ENCODE measurements around the gene STX4.

The STX4 gene

DNA sequence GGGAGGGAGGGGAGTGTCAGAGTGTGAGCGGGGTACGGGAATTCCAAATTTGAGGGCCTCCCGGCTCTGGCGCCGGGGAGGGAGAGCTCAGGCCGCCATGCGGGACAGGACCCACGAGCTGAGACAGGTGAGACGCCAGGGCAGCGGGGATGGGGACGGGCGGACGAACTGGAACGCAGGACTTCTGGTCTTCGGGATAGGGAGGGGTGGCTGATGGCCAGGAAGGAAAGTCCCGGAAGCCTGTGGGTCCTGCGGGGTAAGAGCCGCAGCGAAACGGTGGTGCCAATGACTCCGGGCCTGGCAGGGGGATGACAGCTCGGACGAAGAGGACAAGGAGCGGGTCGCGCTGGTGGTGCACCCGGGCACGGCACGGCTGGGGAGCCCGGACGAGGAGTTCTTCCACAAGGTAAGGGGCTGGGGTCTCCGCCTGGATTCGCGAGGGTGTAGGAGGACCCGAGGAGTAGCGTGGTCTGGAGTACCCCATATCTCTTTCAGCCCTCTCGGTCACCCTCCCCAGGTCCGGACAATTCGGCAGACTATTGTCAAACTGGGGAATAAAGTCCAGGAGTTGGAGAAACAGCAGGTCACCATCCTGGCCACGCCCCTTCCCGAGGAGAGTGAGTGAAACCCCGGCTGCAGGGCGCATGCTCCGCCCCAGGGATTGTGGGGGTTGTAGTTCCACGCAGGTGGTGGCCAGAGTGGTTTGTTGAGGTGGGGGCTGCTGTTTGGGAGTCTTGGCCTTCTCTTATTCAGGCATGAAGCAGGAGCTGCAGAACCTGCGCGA lies 543 bp downstream of the STX4 start:
- H3K27ac ChIP-seq = no peak overlapping the region
- no peak for TF ChIP-seq CTCF (IDR thresholded peaks at IDR 0.05; ENCODE audit: low read depth, low read length)
- H3K36me3 ChIP-seq = no peaks in the 10 kb centered on the region
- no peaks in the 10 kb centered on the region for H3K27me3 ChIP-seq (ENCODE audit: insufficient read depth, low read depth, severe bottlenecking)
- H3K9me3 ChIP-seq (ENCODE audit: severe bottlenecking) = no peaks in the 10 kb centered on the region
- H3K4me3 ChIP-seq (ENCODE audit: low read depth, low read length) = peak overlapping the region; percentile 81
- DNase-seq = peak; percentile 88

GRCh38 chr16:31036691-31037090 lies 3.3 kb downstream of the STX4 start:
- no peak for TF ChIP-seq CTCF (IDR thresholded peaks at IDR 0.05; ENCODE audit: low read depth, low read length)
- no peaks in the 10 kb centered on the region for H3K36me3 ChIP-seq
- no peak for DNase-seq
- no peaks in the 10 kb centered on the region for H3K9me3 ChIP-seq (ENCODE audit: severe bottlenecking)
- no peak overlapping the region for H3K27ac ChIP-seq
- no peak overlapping the region for H3K4me3 ChIP-seq (ENCODE audit: low read depth, low read length)
- no peaks in the 10 kb centered on the region for H3K27me3 ChIP-seq (ENCODE audit: insufficient read depth, low read depth, severe bottlenecking)

- Histone ChIP-seq H3K36me3 (no peaks in the 10 kb centered on the region), H3K27ac (no peak overlapping the region), H3K27me3 (ENCODE audit: insufficient read depth, low read depth, severe bottlenecking) (no peaks in the 10 kb centered on the region), H3K4me3 (ENCODE audit: low read depth, low read length) (no peak overlapping the region), H3K9me3 (ENCODE audit: severe bottlenecking) (no peaks in the 10 kb centered on the region)
- no peak for TF ChIP-seq CTCF (IDR thresholded peaks at IDR 0.05; ENCODE audit: low read depth, low read length)
- no peak for DNase-seq
These were observed 5.6 kb downstream of the STX4 start for GRCh38 chr16:31038993-31039392.

GRCh38 chr16:31042866-31043265 lies 9.5 kb downstream of the STX4 start:
- Histone ChIP-seq H3K4me3 (ENCODE audit: low read depth, low read length) (no peak overlapping the region), H3K36me3 (no peaks in the 10 kb centered on the region), H3K27ac (no peak overlapping the region), H3K27me3 (ENCODE audit: insufficient read depth, low read depth, severe bottlenecking) (no peaks in the 10 kb centered on the region), H3K9me3 (ENCODE audit: severe bottlenecking) (no peaks in the 10 kb centered on the region)
- no peak for DNase-seq
- no peak for TF ChIP-seq CTCF (IDR thresholded peaks at IDR 0.05; ENCODE audit: low read depth, low read length)

GRCh38 chr16:31043352-31043751 lies 10.0 kb downstream of the STX4 start:
- Histone ChIP-seq H3K27ac (no peak overlapping the region), H3K9me3 (ENCODE audit: severe bottlenecking) (no peaks in the 10 kb centered on the region), H3K36me3 (no peaks in the 10 kb centered on the region), H3K4me3 (ENCODE audit: low read depth, low read length) (no peak overlapping the region), H3K27me3 (ENCODE audit: insufficient read depth, low read depth, severe bottlenecking) (no peaks in the 10 kb centered on the region)
- no peak for TF ChIP-seq CTCF (IDR thresholded peaks at IDR 0.05; ENCODE audit: low read depth, low read length)
- no peak for DNase-seq
